HFFc6 (cell line): ENCODE measurements around the gene NWD2. TPM values are rescaled to one million over a fixed set of nuclear protein-coding genes. Genes with fewer than 3 reads are reported as not detected.

Experiments used
- DNase-seq: peaks from one replicate; pipeline ENCODE4 v3.0.0-alpha.2; 2018
- H3K27ac Mint-ChIP-seq: 2 replicates; pipeline ENCODE4 v1.8.0; 2020; ENCODE audit warnings: mild to moderate bottlenecking, mixed read lengths
- H3K27me3 Mint-ChIP-seq: 2 replicates; pipeline ENCODE4 v1.8.0; 2021; ENCODE audit warnings: mild to moderate bottlenecking, moderate library complexity, mixed read lengths; ENCODE audit not compliant: insufficient read depth
- H3K36me3 Mint-ChIP-seq: 2 replicates; pipeline ENCODE4 v1.8.0; 2021; ENCODE audit warnings: low read depth, mixed read lengths
- H3K4me1 Mint-ChIP-seq: 2 replicates; pipeline ENCODE4 v1.8.0; 2020; ENCODE audit warnings: low read depth, mixed read lengths
- H3K4me3 Mint-ChIP-seq: 2 replicates; pipeline ENCODE4 v1.8.0; 2020; ENCODE audit warnings: mild to moderate bottlenecking, moderate library complexity, mixed read lengths
- H3K9me3 Mint-ChIP-seq: 2 replicates; pipeline ENCODE4 v1.8.0; 2020; ENCODE audit warnings: mild to moderate bottlenecking, mixed read lengths
- CTCF ChIP-seq: fragments of 200-600 bp; sonication (generic); IDR thresholded peaks from 2 replicates; pipeline ENCODE4 v1.5.0; 2021; ENCODE audit warnings: antibody characterized with exemption, mild to moderate bottlenecking
- total RNA-seq, 6 experiments: library from RNA; stranded (reverse); fragmentation: NEBNext Ultra II Directional; extraction: Animal tissue kit (Norgen Biotek cat#: 25700); gene quantifications; 2 replicates in 1 of 6; 3 replicates in 5 of 6; pipeline ENCODE4 v1.2.3, GENCODE V29; 2021

Gene NWD2
- total RNA-seq, 6 experiments from 2014 or later: not detected

GRCh38 chr4:37258221-37258620 is 13.7 kb downstream of the NWD2 start:
- no peak overlapping the region for H3K4me3 Mint-ChIP-seq
- no peaks in the 10 kb centered on the region for H3K27me3 Mint-ChIP-seq
- TF ChIP-seq CTCF: no peak
- H3K9me3 Mint-ChIP-seq: peaks cover 53% of the 10 kb centered on the region
- no peak for DNase-seq
- no peaks in the 10 kb centered on the region for H3K36me3 Mint-ChIP-seq
- no peaks in the 10 kb centered on the region for H3K4me1 Mint-ChIP-seq
- no peak overlapping the region for H3K27ac Mint-ChIP-seq

- Mint-ChIP-seq H3K4me1 (no peaks in the 10 kb centered on the region), H3K9me3 (peaks cover 19% of the 10 kb centered on the region), H3K4me3 (no peak overlapping the region), H3K27ac (no peak overlapping the region), H3K36me3 (no peaks in the 10 kb centered on the region; the same call in 1 of the 2 replicates), H3K27me3 (no peaks in the 10 kb centered on the region)
- DNase-seq: no peak
- TF ChIP-seq CTCF: no peak
Observed at GRCh38 chr4:37268319-37268718, 23.8 kb downstream of the NWD2 start.

GRCh38 chr4:37279121-37279520 is 34.6 kb downstream of the NWD2 start:
- no peaks in the 10 kb centered on the region for H3K36me3 Mint-ChIP-seq
- H3K9me3 Mint-ChIP-seq: peaks cover 19% of the 10 kb centered on the region
- H3K4me1 Mint-ChIP-seq: no peaks in the 10 kb centered on the region
- H3K4me3 Mint-ChIP-seq: no peak overlapping the region
- no peaks in the 10 kb centered on the region for H3K27me3 Mint-ChIP-seq
- no peak overlapping the region for H3K27ac Mint-ChIP-seq
- no peak for TF ChIP-seq CTCF
- DNase-seq: no peak

- Mint-ChIP-seq H3K27ac (no peak overlapping the region), H3K4me1 (no peaks in the 10 kb centered on the region), H3K27me3 (peaks cover 1% of the 10 kb centered on the region; the same call in 1 of the 2 replicates), H3K9me3 (peaks cover 28% of the 10 kb centered on the region), H3K4me3 (no peak overlapping the region), H3K36me3 (no peaks in the 10 kb centered on the region)
- TF ChIP-seq CTCF: no peak
- no peak for DNase-seq
Observed at GRCh38 chr4:37279894-37280592, 35.5 kb downstream of the NWD2 start.

DNA sequence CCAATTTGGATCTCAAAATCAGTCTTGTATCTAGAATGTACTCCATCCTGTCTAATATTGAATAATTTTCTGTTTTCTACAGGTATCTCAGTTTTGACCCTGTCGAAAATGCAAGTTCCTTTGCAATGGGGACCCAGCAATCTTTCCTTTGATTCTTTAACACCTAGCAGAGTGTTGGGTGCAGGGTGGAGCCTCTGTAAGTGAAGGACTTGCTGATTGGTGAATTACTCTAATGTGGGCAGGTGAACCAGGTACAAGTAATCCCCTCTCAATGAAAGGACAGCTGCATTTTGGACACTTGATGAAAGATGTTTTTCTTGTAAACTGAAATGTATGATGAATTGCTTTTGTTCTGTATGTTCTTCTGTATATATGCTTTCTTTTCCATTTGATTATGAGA is 54.9 kb downstream of the NWD2 start:
- Mint-ChIP-seq H3K4me3 (no peak overlapping the region), H3K36me3 (no peaks in the 10 kb centered on the region), H3K4me1 (no peaks in the 10 kb centered on the region), H3K9me3 (peaks cover 24% of the 10 kb centered on the region), H3K27me3 (no peaks in the 10 kb centered on the region; the same call in none of the 2 replicates), H3K27ac (no peak overlapping the region)
- no peak for TF ChIP-seq CTCF
- no peak for DNase-seq
